ENCODE results near the gene INCA1.
A peak's percentile ranks its signal among the peaks of the same experiment; 100 is the strongest.

INCA1 gene

GRCh38 chr17:4956493-4957061, 40.7 kb downstream of the INCA1 start:
- Histone ChIP-seq H3K27me3 (ENCODE audit: insufficient read depth, poor library complexity, severe bottlenecking) (no peaks in the 10 kb centered on the region), H3K27ac (replicated peaks) (no peak overlapping the region), H3K4me3 (replicated peaks; ENCODE audit: insufficient read depth, low read length) (no peak overlapping the region)
- no peak for TF ChIP-seq GABPA (IDR thresholded peaks at IDR 0.05; ENCODE audit: low read depth)
- TF ChIP-seq POLR2AphosphoS5 (IDR thresholded peaks at IDR 0.05; ENCODE audit: low read depth) = no peak
- TF ChIP-seq CTCF (IDR thresholded peaks at IDR 0.05; ENCODE audit: insufficient read depth, low read length) = no peak
- TF ChIP-seq, protein P1, sequence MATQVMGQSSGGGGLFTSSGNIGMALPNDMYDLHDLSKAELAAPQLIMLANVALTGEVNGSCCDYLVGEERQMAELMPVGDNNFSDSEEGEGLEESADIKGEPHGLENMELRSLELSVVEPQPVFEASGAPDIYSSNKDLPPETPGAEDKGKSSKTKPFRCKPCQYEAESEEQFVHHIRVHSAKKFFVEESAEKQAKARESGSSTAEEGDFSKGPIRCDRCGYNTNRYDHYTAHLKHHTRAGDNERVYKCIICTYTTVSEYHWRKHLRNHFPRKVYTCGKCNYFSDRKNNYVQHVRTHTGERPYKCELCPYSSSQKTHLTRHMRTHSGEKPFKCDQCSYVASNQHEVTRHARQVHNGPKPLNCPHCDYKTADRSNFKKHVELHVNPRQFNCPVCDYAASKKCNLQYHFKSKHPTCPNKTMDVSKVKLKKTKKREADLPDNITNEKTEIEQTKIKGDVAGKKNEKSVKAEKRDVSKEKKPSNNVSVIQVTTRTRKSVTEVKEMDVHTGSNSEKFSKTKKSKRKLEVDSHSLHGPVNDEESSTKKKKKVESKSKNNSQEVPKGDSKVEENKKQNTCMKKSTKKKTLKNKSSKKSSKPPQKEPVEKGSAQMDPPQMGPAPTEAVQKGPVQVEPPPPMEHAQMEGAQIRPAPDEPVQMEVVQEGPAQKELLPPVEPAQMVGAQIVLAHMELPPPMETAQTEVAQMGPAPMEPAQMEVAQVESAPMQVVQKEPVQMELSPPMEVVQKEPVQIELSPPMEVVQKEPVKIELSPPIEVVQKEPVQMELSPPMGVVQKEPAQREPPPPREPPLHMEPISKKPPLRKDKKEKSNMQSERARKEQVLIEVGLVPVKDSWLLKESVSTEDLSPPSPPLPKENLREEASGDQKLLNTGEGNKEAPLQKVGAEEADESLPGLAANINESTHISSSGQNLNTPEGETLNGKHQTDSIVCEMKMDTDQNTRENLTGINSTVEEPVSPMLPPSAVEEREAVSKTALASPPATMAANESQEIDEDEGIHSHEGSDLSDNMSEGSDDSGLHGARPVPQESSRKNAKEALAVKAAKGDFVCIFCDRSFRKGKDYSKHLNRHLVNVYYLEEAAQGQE (IDR thresholded peaks at IDR 0.05; ENCODE audit: insufficient replicate concordance, low read depth) = no peak
- no peak for TF ChIP-seq SPI1 (IDR thresholded peaks at IDR 0.05; ENCODE audit: borderline replicate concordance, low read depth)
- DNase-seq (ENCODE audit: low read depth in 1 of 2, low spot score in 1 of 2) = peak in 1 of 2 experiments; percentile 23

- no peak for DNase-seq (ENCODE audit: low read depth in 1 of 2, low spot score in 1 of 2)
- no peak overlapping the region for H3K27ac ChIP-seq (replicated peaks)
- H3K4me3 ChIP-seq (replicated peaks; ENCODE audit: insufficient read depth, low read length) = no peak overlapping the region
- no peak for TF ChIP-seq CTCF (IDR thresholded peaks at IDR 0.05; ENCODE audit: insufficient read depth, low read length)
- TF ChIP-seq, protein P1 (IDR thresholded peaks at IDR 0.05; ENCODE audit: insufficient replicate concordance, low read depth) = no peak
- no peaks in the 10 kb centered on the region for H3K27me3 ChIP-seq (ENCODE audit: insufficient read depth, poor library complexity, severe bottlenecking)
These were observed 42.2 kb downstream of the INCA1 start for GRCh38 chr17:4955091-4955490.

DNA sequence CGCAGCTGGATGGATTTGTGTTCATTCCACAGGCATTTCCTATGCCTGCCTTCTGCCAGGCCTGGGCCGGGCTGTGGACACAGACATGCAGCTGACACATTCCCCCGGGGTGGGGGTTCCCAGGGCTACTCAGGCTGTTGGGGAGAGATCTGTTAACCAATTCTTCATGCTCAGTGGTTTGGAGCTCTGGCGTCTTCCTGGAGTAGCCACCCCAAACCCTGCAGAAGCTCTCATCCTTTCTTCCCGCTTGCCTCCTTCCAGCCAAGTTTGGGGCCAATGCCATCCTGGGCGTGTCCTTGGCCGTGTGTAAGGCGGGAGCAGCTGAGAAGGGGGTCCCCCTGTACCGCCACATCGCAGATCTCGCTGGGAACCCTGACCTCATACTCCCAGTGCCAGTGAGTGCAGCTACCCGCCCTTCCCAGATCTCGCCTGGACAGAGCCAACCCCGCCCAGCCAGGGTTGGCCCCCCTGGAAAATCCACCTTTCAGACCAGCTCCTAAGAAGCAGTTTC, 43.8 kb downstream of the INCA1 start:
- no peak overlapping the region for H3K4me3 ChIP-seq (replicated peaks; ENCODE audit: insufficient read depth, low read length)
- TF ChIP-seq SPI1 (IDR thresholded peaks at IDR 0.05; ENCODE audit: borderline replicate concordance, low read depth) (no peak), GABPA (IDR thresholded peaks at IDR 0.05; ENCODE audit: low read depth) (no peak), POLR2AphosphoS5 (IDR thresholded peaks at IDR 0.05; ENCODE audit: low read depth) (no peak), CTCF (IDR thresholded peaks at IDR 0.05; ENCODE audit: insufficient read depth, low read length) (no peak)
- TF ChIP-seq, protein P1 (IDR thresholded peaks at IDR 0.05; ENCODE audit: insufficient replicate concordance, low read depth) = no peak
- no peak overlapping the region for H3K27ac ChIP-seq (replicated peaks)
- no peaks in the 10 kb centered on the region for H3K27me3 ChIP-seq (ENCODE audit: insufficient read depth, poor library complexity, severe bottlenecking)
- no peak for DNase-seq (ENCODE audit: low read depth in 1 of 2, low spot score in 1 of 2)
